HepG2 (cell line): ENCODE measurements around the gene ASIC2. TPM values are rescaled to one million over a fixed set of nuclear protein-coding genes. Genes with fewer than 3 reads are reported as not detected.

Source experiments
- ATAC-seq: fragments of 200-7000 bp; cut with Tn5 transposase; 3 replicates; pipeline ENCODE4 v1.9.1; 2020; ENCODE audit warnings: mild to moderate bottlenecking, moderate library complexity
- BruUV-seq: library from RNA; stranded (reverse); fragments of 400-500 nt; replicated peaks from 2 replicates; lab custom pipeline; 2021; lab: Mats Ljungman, UMichigan
- CTCF ChIA-PET: fragments of 300-600 bp; formaldehyde crosslinking; extraction: SDS; loops from one replicate; lab custom pipeline; 2021; ENCODE audit warnings: low total read pairs, inconsistent platforms, low intra/inter-chr PET ratio; lab: Yijun Ruan, JAX
- POLR2A ChIA-PET: fragments of 350-600 bp; sonication (Branson Sonifier 250); formaldehyde crosslinking; loops from one replicate; lab custom pipeline; 2020; ENCODE audit warnings: antibody characterized with exemption, inconsistent platforms; lab: Yijun Ruan, JAX
- DNase-seq: peaks from one replicate; pipeline ENCODE4 v3.0.0-alpha.2; 2015; ENCODE audit warnings: low spot score
- FAIRE-seq: peaks from 3 replicates; lab custom pipeline; 2011; peaks lifted over from hg19 to GRCh38; lab: Jason Lieb, UNC
- H2AFZ ChIP-seq: one replicate; pipeline ENCODE4 v1.6.1; 2011; ENCODE audit warnings: low read length, inconsistent platforms
- H3K27ac ChIP-seq: fragments of 300-600 bp; 3 replicates; pipeline ENCODE4 v1.8.0; 2011; ENCODE audit warnings: mixed run types, mild to moderate bottlenecking, mixed read lengths, low read length, inconsistent platforms; ENCODE audit not compliant: insufficient read depth; ENCODE audit errors: extremely low read length
- H3K27me3 ChIP-seq, 2 experiments: fragments of 200-600 bp in 1 of 2; 2 replicates in 1 of 2; 3 replicates in 1 of 2; pipeline versions ENCODE4 v1.6.0 to v1.8.0; 2011; ENCODE audit warnings: low read length in 2 of 2, mild to moderate bottlenecking in 2 of 2, moderate library complexity in 2 of 2, inconsistent platforms in 1 of 2; ENCODE audit not compliant: insufficient read depth in 2 of 2, control insufficient read depth in 1 of 2
- H3K36me3 ChIP-seq, 2 experiments: fragments of 200-600 bp in 1 of 2; replicated peaks in 1 of 2; 2 replicates in 1 of 2; 3 replicates in 1 of 2; pipeline versions ENCODE4 v1.5.1 to v1.8.0; 2011; ENCODE audit warnings: low read length in 2 of 2, inconsistent platforms in 1 of 2; ENCODE audit not compliant: insufficient read depth in 2 of 2, control insufficient read depth in 1 of 2
- H3K4me1 ChIP-seq: 2 replicates; pipeline ENCODE4 v1.5.1; 2012; ENCODE audit warnings: low read length, inconsistent platforms; ENCODE audit not compliant: insufficient read depth
- H3K4me2 ChIP-seq: 2 replicates; pipeline ENCODE4 v1.6.0; 2011; ENCODE audit warnings: low read depth, low read length, inconsistent platforms
- H3K4me3 ChIP-seq, 3 experiments: fragments of 200-600 bp in 1 of 3; sonication (generic), shearing (Covaris generic) in 1 of 3; replicated peaks in 1 of 3; 2 replicates each; pipeline ENCODE4 v1.5.1; 2011 to 2016; ENCODE audit warnings: low read length in 3 of 3, inconsistent platforms in 2 of 3, low read depth in 2 of 3, mild to moderate bottlenecking in 2 of 3, control low read depth in 1 of 3, mixed read lengths in 1 of 3; ENCODE audit not compliant: insufficient read depth in 1 of 3
- H3K79me2 ChIP-seq: one replicate; pipeline ENCODE4 v1.6.1; 2011; ENCODE audit warnings: low read length, inconsistent platforms; ENCODE audit not compliant: insufficient read depth
- H3K9ac ChIP-seq: 2 replicates; pipeline ENCODE4 v1.6.0; 2011; ENCODE audit warnings: mild to moderate bottlenecking, low read depth, low read length, inconsistent platforms; ENCODE audit not compliant: insufficient read depth
- H3K9me3 ChIP-seq: 2 replicates; pipeline ENCODE4 v1.5.1; 2012; ENCODE audit warnings: mild to moderate bottlenecking, low read length
- H4K20me1 ChIP-seq: 2 replicates; pipeline ENCODE4 v1.6.0; 2011; ENCODE audit warnings: inconsistent platforms, mild to moderate bottlenecking, low read length, moderate library complexity; ENCODE audit not compliant: insufficient read depth
- ARID2 ChIP-seq: sonication (generic); formaldehyde crosslinking; IDR thresholded peaks from 2 replicates; pipeline ENCODE4 v1.8.1; 2022; ENCODE audit warnings: mild to moderate bottlenecking, missing genetic modification reagents, borderline replicate concordance
- DR1 ChIP-seq: sonication (generic); formaldehyde crosslinking; IDR thresholded peaks from 2 replicates; pipeline ENCODE4 v1.8.0; 2021; ENCODE audit warnings: mild to moderate bottlenecking, missing genetic modification reagents, inconsistent platforms
- ESRRA ChIP-seq: sonication (generic); formaldehyde crosslinking; IDR thresholded peaks from 2 replicates; pipeline ENCODE4 v1.5.1; 2020; ENCODE audit warnings: mild to moderate bottlenecking, low read depth, missing genetic modification reagents
- MIER2 ChIP-seq: IDR thresholded peaks from 2 replicates; pipeline ENCODE4 v1.6.1; 2016; ENCODE audit warnings: missing biosample characterization, missing genetic modification reagents
- MTA3 ChIP-seq: sonication (generic); formaldehyde crosslinking; IDR thresholded peaks from 2 replicates; pipeline ENCODE4 v1.4.0; 2020; ENCODE audit warnings: missing genetic modification reagents
- NPAS2 ChIP-seq: sonication (generic); formaldehyde crosslinking; IDR thresholded peaks from 2 replicates; pipeline ENCODE4 v1.8.0; 2022; ENCODE audit warnings: mild to moderate bottlenecking, missing genetic modification reagents, borderline replicate concordance
- PHF21A ChIP-seq: sonication (generic); formaldehyde crosslinking; IDR thresholded peaks from 2 replicates; pipeline ENCODE4 v1.5.0; 2020; ENCODE audit warnings: mild to moderate bottlenecking, missing genetic modification reagents
- SAP130 ChIP-seq: IDR thresholded peaks from 2 replicates; pipeline ENCODE4 v1.6.1; 2016; ENCODE audit warnings: low read depth
- ZNF12 ChIP-seq: sonication (generic); formaldehyde crosslinking; IDR thresholded peaks from 2 replicates; pipeline ENCODE4 v1.5.0; 2020; ENCODE audit warnings: missing genetic modification reagents
- ZNF20 ChIP-seq: sonication (generic); formaldehyde crosslinking; IDR thresholded peaks from 2 replicates; pipeline ENCODE4 v1.4.0; 2020; ENCODE audit warnings: mild to moderate bottlenecking, moderate library complexity, missing genetic modification reagents
- ZNF761 ChIP-seq: sonication (generic); formaldehyde crosslinking; conservative IDR thresholded peaks from 2 replicates; pipeline ENCODE4 v1.4.0; 2020; ENCODE audit warnings: mild to moderate bottlenecking, missing genetic modification reagents
- WGBS: methylation state at CpG from one replicate; pipeline ENCODE4 v1.1.6; 2017; ENCODE audit warnings: low lambda C conversion rate; 5-methylcytosine and 5-hydroxymethylcytosine counted together
- in situ Hi-C: cut with HindIII; loops from 2 replicates; pipeline ENCODE4 v1.10.0; 2017; ENCODE audit warnings: low pct_unique_long_range_greater_than_20kb; ENCODE audit not compliant: extremely low pct_ligation_motif_present
- intact Hi-C: fragments of 100-400 bp; cut with micrococcal nuclease; formaldehyde crosslinking; loops from one replicate; pipeline ENCODE4 v1.10.0; 2022; ENCODE audit not compliant: unreplicated experiment
- polyA plus RNA-seq, 8 experiments: library from polyadenylated mRNA; depleted of rRNA in 3 of 8; stranded (reverse) in 7 of 8; unstranded in 1 of 8; fragments of >200 nt; fragmentation: Illumina TruSeq in 4 of 8; extraction: Trizol in 4 of 8; gene quantifications; 2 replicates each; pipeline versions ENCODE4 v1.2.1 to v1.2.3, GENCODE V29; 2011 to 2016; ENCODE audit warnings: low read depth in 4 of 8, missing spikeins in 1 of 8, mixed read lengths in 1 of 8; ENCODE audit not compliant: insufficient read depth in 1 of 8
- total RNA-seq, 5 experiments: library from RNA; depleted of rRNA; stranded (reverse); fragments of >200 nt; fragmentation: Illumina TruSeq; extraction: Trizol; gene quantifications; 2 replicates each; pipeline ENCODE4 v1.2.3, GENCODE V29; 2016; ENCODE audit warnings: low read depth in 1 of 5
- TF ChIP-seq, protein P1 (sequence below): sonication (generic); formaldehyde crosslinking; conservative IDR thresholded peaks from 2 replicates; pipeline ENCODE4 v1.8.1; 2023; ENCODE audit warnings: missing genetic modification reagents
- TF ChIP-seq, protein P2 (sequence below): sonication (generic); formaldehyde crosslinking; IDR thresholded peaks from 2 replicates; pipeline ENCODE4 v1.4.0; 2020; ENCODE audit warnings: mild to moderate bottlenecking, missing genetic modification reagents
- TF ChIP-seq, protein P3 (sequence below): sonication (generic); formaldehyde crosslinking; IDR thresholded peaks from 2 replicates; pipeline ENCODE4 v1.4.0; 2020; ENCODE audit warnings: mild to moderate bottlenecking, missing genetic modification reagents

The ASIC2 gene
- total and polyA plus RNA-seq, 2 of the 13 experiments (the other 11 are each of a cell fraction or from before 2014, with no cell fraction given), result not detected

DNA sequence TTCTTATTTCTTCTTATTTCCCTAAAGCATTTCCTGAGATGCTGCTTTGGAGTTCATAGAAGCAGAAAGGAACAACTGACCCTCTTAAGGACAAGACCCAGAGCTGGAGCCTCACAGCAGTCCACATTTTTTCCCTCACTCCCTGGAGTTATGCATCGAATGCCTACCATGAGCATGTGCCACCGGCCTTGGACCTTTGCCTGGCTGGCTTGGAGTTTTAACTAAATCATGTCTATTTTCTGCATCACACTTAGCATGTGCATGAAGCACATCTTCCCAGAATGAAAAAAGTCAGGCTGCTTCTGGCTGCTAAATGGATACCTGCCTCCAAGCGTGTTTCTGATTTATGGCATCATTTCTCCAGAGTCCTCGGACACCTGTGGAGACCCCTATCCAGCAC, 196.9 kb downstream of the ASIC2 start:
- CTCF ChIA-PET, result no interaction called here
- no peaks in the 10 kb centered on the region for H3K4me1 ChIP-seq
- in situ Hi-C loops, result no loop called here
- 7% methylated on average over 4 of the region's 4 CpGs for WGBS
- H3K79me2 ChIP-seq, result no peaks in the 10 kb centered on the region
- no peak overlapping the region for H3K4me2 ChIP-seq
- FAIRE-seq, result no peak
- no peak overlapping the region for H2AFZ ChIP-seq
- intact Hi-C loops, result no loop called here
- no peaks in the 10 kb centered on the region for H3K9me3 ChIP-seq
- no peak overlapping the region for H3K27ac ChIP-seq
- BruUV-seq, result no TSS peak
- no peak overlapping the region for H3K9ac ChIP-seq
- ATAC-seq, result no peak
- H4K20me1 ChIP-seq, result no peaks in the 10 kb centered on the region
- DNase-seq, result no peak
- no peaks in the 10 kb centered on the region for H3K36me3 ChIP-seq
- H3K27me3 ChIP-seq, result peaks cover 0 to 6% of the 10 kb centered on the region in 2 experiments; a peak in 3 of 5 replicates
- POLR2A ChIA-PET, result no interaction called here
- TF ChIP-seq NPAS2 (CRISPR knock-in tag), result no peak
- TF ChIP-seq, protein P1, sequence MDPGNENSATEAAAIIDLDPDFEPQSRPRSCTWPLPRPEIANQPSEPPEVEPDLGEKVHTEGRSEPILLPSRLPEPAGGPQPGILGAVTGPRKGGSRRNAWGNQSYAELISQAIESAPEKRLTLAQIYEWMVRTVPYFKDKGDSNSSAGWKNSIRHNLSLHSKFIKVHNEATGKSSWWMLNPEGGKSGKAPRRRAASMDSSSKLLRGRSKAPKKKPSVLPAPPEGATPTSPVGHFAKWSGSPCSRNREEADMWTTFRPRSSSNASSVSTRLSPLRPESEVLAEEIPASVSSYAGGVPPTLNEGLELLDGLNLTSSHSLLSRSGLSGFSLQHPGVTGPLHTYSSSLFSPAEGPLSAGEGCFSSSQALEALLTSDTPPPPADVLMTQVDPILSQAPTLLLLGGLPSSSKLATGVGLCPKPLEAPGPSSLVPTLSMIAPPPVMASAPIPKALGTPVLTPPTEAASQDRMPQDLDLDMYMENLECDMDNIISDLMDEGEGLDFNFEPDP, result no peak
- TF ChIP-seq MIER2 (CRISPR knock-in tag), result no peak
- no peak for TF ChIP-seq SAP130
- TF ChIP-seq, protein P2, sequence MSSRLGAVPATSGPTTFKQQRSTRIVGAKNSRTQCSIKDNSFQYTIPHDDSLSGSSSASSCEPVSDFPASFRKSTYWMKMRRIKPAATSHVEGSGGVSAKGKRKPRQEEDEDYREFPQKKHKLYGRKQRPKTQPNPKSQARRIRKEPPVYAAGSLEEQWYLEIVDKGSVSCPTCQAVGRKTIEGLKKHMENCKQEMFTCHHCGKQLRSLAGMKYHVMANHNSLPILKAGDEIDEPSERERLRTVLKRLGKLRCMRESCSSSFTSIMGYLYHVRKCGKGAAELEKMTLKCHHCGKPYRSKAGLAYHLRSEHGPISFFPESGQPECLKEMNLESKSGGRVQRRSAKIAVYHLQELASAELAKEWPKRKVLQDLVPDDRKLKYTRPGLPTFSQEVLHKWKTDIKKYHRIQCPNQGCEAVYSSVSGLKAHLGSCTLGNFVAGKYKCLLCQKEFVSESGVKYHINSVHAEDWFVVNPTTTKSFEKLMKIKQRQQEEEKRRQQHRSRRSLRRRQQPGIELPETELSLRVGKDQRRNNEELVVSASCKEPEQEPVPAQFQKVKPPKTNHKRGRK (CRISPR knock-in tag), result no peak
- TF ChIP-seq ESRRA (CRISPR knock-in tag), result no peak
- TF ChIP-seq ZNF12, result no peak
- no peak for TF ChIP-seq ZNF20 (CRISPR knock-in tag)
- TF ChIP-seq MTA3, result no peak
- no peak for TF ChIP-seq DR1 (CRISPR knock-in tag)
- no peak for TF ChIP-seq ARID2 (CRISPR knock-in tag)
- no peak for TF ChIP-seq ZNF761 (CRISPR knock-in tag)
- TF ChIP-seq, protein P3, sequence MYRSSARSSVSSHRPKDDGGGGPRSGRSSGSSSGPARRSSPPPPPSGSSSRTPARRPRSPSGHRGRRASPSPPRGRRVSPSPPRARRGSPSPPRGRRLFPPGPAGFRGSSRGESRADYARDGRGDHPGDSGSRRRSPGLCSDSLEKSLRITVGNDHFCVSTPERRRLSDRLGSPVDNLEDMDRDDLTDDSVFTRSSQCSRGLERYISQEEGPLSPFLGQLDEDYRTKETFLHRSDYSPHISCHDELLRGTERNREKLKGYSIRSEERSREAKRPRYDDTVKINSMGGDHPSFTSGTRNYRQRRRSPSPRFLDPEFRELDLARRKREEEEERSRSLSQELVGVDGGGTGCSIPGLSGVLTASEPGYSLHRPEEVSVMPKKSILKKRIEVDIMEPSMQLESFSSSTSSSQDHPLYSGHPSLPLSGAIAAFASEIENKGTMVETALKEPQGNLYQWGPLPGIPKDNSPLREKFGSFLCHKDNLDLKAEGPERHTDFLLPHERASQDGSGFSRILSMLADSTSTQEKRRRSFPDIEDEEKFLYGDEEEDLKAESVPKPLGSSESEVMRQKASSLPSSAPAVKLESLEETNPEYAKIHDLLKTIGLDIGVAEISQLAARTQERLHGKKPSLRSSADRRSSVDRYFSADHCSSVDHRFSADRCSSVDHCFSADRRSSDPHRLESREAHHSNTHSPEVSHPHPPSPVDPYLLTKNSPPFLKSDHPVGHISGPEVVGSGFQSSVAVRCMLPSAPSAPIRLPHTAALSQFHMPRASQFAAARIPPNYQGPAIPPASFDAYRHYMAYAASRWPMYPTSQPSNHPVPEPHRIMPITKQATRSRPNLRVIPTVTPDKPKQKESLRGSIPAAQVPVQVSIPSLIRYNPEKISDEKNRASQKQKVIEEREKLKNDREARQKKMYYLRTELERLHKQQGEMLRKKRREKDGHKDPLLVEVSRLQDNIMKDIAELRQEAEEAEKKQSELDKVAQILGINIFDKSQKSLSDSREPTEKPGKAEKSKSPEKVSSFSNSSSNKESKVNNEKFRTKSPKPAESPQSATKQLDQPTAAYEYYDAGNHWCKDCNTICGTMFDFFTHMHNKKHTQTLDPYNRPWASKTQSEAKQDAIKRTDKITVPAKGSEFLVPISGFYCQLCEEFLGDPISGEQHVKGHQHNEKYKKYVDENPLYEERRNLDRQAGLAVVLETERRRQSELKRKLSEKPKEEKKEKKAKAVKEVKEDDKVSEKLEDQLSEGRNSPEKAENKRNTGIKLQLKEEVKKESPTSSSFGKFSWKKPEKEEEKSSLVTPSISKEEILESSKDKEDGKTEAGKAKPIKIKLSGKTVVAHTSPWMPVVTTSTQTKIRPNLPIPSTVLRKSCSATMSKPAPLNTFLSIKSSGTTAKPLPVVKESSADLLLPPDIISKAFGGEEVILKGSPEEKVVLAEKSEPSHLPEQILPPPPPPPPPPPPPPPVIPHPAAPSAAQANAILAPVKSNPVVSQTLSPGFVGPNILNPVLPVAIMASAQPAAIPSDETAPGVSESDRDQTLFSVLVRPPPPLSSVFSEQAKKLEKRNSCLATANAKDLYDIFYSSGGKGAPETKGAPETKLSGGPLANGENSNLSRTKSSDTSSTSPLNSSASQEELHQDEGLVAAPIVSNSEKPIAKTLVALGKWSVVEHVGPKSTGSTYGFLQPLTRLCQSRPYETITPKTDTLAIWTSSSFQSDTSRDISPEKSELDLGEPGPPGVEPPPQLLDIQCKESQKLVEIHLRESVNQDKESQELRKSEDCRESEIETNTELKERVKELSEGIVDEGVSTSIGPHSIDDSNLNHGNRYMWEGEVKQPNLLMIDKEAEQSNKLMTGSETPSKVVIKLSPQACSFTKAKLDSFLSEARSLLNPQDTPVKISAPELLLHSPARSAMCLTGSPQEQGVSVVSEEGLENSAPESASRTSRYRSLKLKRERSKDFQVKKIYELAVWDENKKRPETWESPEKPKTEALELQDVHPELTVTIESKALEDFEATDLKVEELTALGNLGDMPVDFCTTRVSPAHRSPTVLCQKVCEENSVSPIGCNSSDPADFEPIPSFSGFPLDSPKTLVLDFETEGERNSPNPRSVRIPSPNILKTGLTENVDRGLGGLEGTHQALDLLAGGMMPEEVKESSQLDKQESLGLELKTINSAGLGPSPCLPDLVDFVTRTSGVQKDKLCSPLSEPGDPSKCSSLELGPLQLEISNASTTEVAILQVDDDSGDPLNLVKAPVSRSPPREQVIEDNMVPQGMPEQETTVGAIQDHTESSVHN (CRISPR knock-in tag), result no peak
- TF ChIP-seq PHF21A (CRISPR knock-in tag), result no peak
- H3K4me3 ChIP-seq, result no peak overlapping the region
